Placental pericyte (primary cell): Measurements from ENCODE around the gene KLK1. TPM values are rescaled to one million over a fixed set of nuclear protein-coding genes. Genes with fewer than 3 reads are reported as not detected.
A peak's percentile ranks its signal among the peaks of the same experiment; 100 is the strongest.

ENCODE experiments used
- small RNA-seq: library from RNA; depleted of rRNA; stranded (forward); fragments of <200 nt; gene quantifications from one replicate; pipeline ENCODE3, GENCODE V24; 2012; ENCODE audit warnings: low replicate concordance
- total RNA-seq: library from RNA; depleted of rRNA; stranded (reverse); fragments of >200 nt; gene quantifications from 2 replicates; pipeline ENCODE4 v1.2.3, GENCODE V29; 2012

The KLK1 gene
- total RNA-seq = not detected in 2 replicates

GRCh38 chr19:50823389-50824042, at the start of gene KLK1:
Gene KLK1, minus strand, starts transcription at chr19:50823787. Its CDS starts 39 bp downstream, at chr19:50823748.

GRCh38 chr19:50873056-50873455, 49.5 kb upstream of the KLK1 start, which contains the start of gene KLK2:
Gene KLK2, plus strand, starts transcription at chr19:50873439. Its CDS starts 35 bp downstream, at chr19:50873474.

GRCh38 chr19:50854636-50855410, 31.2 kb upstream of the KLK1 start, which contains the start of gene KLK3:
Gene KLK3, plus strand, starts transcription at chr19:50854915. Its CDS starts 41 bp downstream, at chr19:50854956.

GRCh38 chr19:50833117-50833801, 9.7 kb upstream of the KLK1 start, which contains the start of gene KLK15:
Gene KLK15, minus strand, starts transcription at chr19:50833574. Its CDS starts 2,082 bp downstream, at chr19:50831492.

GRCh38 chr19:50790396-50790795, 33.2 kb downstream of the KLK1 start, which contains the start of gene ACP4:
Gene ACP4, plus strand, starts transcription at chr19:50790415. Its CDS starts 0 bp downstream, at chr19:50790415.

GRCh38 chr19:50770164-50770563, 53.4 kb downstream of the KLK1 start, which contains the start of gene GPR32:
Gene GPR32, plus strand, starts transcription at chr19:50770464. Its CDS starts 137 bp downstream, at chr19:50770601.

Small RNA genes lying within 50 kb of the gene (small RNA-seq; reads per million reads assigned to genes)
- 92.2 reads per million, percentile 98 among the genes with 10 or more reads in this experiment for gene SNORD88A
- not detected for gene SNORD88B
- not detected for gene SNORD88C

Other genes starting within 250 kb of the KLK1 start
- gene SYT3, start 183.9 kb downstream of the KLK1 start, total RNA-seq = not detected in 2 replicates
- gene C19orf81, start 174.3 kb downstream of the KLK1 start, total RNA-seq = not detected in 2 replicates
- 0.22 and 4.9 TPM in 2 replicates for gene SHANK1, start 104.0 kb downstream of the KLK1 start, total RNA-seq
- gene CLEC11A, start 100.4 kb downstream of the KLK1 start, total RNA-seq = 1.8 and 11.5 TPM in 2 replicates
- not detected in 2 replicates for gene GPR32, start 53.3 kb downstream of the KLK1 start, total RNA-seq
- gene ACP4, start 33.4 kb downstream of the KLK1 start, total RNA-seq = not detected in 2 replicates
- not detected in 2 replicates for gene KLK15, start 9.8 kb upstream of the KLK1 start, total RNA-seq
- not detected in 2 replicates for gene KLK3, start 31.1 kb upstream of the KLK1 start, total RNA-seq
- not detected in 2 replicates for gene KLK2, start 49.7 kb upstream of the KLK1 start, total RNA-seq
- gene KLK4, start 87.6 kb upstream of the KLK1 start, total RNA-seq = not detected in 2 replicates
- 0.14 TPM in 1 of 2 replicates, not detected in the other for gene KLK5, start 129.3 kb upstream of the KLK1 start, total RNA-seq
- not detected in 2 replicates for gene KLK6, start 145.8 kb upstream of the KLK1 start, total RNA-seq
- gene KLK7, start 160.1 kb upstream of the KLK1 start, total RNA-seq = not detected in 2 replicates
- not detected in 2 replicates for gene KLK8, start 177.8 kb upstream of the KLK1 start, total RNA-seq
- gene KLK10, start 195.9 kb upstream of the KLK1 start, total RNA-seq = not detected in 2 replicates
- gene KLK11, start 202.8 kb upstream of the KLK1 start, total RNA-seq = not detected in 2 replicates
- not detected in 2 replicates for gene KLK12, start 211.2 kb upstream of the KLK1 start, total RNA-seq
- not detected in 2 replicates for gene KLK13, start 241.3 kb upstream of the KLK1 start, total RNA-seq